ENCODE results near the gene FRG2C.
"Not testable (repeated sequence)": the region's sequence is repeated elsewhere in the genome, so short reads cannot be mapped to it uniquely, and the experiment has no call there.

FRG2C gene

DNA sequence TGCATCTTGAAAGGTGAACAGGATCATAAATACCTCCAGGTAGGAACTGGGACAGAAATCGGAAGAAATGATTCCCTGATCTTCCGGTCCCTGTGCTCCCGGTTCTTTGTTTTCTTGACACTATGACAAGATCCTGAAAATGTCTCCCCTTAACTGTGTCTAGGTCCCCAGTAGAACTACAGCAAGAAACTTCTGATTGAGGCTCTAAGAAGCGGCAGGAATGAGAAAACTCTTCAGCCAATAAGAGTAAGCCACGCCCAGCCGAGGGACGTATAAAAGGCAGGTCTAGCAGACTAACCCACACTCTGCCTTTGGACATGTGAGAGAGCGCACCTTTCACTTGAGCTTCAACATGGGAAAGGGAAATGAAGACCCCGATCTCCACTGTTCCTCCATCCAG, at the start of gene FRG2C:
Gene FRG2C, plus strand, starts transcription at position 301 of the 400 bp plus-strand sequence. Its CDS starts 52 bp downstream, at position 353.
- not testable (repeated sequence) for DNase-seq

DNA sequence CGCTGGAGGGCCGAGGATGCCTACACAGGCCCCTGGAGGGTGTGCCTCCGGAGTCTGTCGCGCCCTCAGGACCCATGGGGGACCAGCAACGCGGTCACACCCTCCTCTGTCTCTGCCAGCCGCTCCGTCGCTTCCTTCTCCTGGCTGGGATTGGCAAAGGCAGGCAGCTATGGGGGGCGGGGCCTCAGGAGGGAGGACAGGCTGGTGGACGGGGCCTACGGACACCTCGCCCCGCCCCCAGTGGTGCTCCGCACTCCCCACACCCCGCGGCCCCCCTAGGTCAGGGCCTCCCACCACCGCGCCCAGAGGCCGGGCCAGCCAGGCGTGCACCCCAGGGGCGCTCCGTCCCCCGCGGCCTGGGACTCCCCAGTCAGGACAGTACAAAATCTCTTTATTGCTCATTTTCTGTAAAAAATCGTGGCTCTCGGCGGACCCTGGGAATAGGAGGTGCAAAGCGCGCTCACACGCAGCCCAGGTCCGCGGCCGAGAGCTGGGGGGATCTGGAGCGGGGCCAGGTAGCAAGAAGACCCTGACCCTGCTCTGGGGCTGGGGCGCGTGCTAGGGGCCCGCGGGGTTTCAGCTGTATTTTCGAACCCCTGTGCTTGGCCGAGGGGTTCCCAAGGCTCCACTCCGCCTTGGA, 45.3 kb upstream of the FRG2C start:
- DNase-seq: not testable (repeated sequence)

DNA sequence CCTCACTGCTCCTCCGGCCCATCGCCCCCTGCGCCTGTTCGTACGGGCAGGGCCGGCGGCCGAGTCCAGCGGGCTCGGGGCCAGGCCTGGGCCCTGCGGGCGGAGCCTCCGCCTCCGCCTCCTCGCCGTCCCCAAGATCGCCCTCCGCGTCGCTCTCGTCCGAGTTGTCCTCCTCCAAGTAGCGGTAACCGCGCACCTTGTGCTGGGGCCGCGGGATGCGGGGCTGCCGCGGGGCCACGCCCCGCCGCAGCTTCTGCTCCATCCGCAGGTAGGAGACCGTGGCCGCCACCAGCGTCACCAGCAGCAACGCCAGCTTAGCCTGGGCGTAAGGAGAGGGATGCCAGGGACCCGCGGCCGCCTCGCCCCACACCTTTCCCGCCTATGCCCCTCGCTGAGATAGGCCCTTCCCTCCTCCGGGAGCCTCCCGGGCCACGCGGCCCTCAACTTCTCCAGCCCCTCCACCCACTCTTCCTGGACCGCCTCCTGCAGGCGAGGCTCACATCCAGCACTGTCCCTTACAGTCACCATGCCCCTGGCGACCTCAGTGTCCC, 44.6 kb upstream of the FRG2C start:
- not testable (repeated sequence) for DNase-seq

DNA sequence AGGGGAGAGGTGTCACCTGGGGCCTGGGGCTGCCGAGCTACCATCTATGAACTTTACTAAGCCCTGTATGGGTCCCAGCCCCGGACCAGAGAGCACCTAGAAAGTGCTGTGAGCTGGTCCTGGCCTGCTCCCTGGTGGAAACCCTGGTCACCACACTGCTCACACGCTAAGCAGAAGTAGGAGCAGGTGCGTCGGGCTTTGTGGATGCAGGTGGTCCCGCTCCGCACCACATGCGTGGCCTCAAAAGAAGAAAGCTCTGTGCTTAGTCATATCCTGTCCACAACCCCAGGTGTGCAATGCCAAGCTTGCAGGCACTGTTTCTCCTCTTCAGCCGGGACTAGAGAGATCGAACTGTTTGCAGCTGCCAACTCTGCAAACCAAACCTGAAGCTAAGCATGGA, 42.4 kb upstream of the FRG2C start:
- not testable (repeated sequence) for DNase-seq

DNA sequence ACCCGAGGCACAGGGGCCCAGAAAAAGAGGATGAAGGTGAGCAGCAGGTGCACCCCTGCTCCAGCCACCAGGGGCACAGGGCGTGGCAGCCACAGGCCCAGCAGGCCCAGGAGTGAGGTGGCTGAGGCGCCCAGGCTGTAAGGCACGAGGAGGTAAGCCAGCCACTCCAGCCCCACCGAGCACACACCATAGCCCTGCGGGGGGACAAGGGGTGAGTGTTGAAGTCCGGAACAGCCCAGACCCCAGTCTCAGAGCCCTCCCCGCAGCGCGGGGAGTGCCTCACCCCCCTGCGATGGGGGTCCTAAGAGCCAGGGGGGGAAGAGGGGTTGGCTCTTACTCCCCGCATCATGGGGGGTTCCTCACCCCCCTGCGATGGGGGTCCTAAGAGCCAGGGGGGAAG, 40.5 kb upstream of the FRG2C start:
- DNase-seq: not testable (repeated sequence)

DNA sequence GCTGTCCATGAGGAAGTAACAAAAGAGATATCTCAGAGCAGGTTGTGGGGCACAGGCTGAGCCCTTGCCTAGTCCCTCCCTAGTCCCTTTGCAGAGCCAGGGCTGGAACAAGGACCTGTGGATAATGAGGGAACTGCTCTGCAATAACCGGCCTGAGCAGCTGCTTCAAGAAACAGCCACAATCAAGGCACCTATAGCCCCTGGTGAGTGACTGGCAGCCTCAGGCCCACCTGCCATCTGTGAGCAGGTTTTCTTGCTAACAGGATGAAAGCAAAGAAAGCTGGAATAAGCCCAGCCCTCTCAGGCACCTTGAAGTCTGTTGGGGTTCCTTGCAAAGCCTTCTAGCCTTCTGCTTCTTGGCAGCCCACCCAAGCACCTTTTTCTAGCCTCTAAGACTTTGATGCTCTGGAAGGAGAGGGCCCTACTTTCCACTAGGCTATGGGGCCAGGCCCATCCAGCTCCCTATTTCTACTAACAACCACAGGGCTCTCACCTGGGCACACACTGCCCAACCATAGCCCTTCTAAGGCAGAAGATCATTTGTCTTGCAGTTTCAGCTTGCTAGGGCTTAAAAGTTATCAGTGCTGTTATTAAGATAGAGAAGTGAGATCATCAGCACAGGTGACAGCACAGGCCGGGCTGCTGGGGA, 33.1 kb upstream of the FRG2C start:
- DNase-seq: not testable (repeated sequence)

DNA sequence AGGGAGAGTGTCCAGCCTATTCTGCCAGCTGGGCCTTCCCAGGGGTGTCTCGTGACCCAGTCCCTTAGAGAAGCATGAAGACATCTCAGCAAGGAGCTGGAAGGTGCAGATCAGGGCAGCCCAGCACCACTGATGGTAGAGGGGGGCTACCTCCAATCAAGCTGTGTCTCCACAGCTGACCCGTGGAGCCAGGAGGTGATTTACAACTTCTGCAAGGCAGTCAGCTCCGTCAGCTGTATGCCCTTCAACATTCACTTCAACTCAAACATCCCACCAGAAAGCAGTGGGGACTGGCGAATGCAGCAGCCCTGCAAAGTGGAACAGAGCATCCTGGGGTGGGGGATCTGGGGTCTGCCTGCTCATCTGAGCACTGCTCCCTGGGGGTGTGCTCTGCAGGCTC, 32.6 kb upstream of the FRG2C start:
- no peak for DNase-seq

DNA sequence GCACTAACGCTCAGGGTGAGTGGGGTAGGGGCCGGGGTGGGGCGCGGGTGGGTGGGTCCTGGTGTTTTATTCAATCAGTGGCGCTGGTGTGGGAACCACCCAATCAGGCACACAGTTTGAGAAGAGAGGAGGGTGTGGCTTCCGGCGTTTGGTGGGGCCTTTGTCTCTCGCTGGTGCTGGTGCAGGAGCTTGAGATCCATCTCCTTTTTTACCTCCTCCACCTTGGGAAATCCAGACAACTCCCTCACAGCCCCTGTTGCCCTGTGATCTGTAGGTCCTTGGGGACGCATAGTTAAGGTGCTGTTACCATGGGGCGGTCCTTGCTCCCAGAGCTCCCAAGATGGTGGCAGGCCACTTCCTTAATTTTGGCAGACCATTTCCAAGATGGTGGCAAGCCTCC, 25.2 kb upstream of the FRG2C start:
- DNase-seq: not testable (repeated sequence)

DNA sequence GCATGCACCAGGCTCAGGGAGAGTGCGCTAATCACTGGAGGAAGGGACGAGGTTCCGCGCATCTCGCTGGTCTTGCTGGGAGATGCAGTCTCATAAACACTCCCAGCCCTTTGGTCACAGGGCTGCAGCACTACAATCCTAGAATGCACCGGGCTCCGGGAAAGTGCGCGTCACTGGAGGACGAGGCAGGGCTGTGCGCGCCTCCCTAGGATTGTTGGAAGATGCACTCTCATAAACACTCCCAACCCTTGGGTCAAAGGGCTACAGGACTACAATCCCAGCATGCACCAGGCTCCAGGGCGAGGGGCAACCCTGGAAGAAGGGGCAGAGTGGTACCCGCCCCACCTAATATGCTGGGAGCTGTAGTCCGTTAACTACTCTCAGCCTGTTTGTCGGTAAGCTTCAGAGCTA, 23.0 kb upstream of the FRG2C start:
- not testable (repeated sequence) for DNase-seq

DNA sequence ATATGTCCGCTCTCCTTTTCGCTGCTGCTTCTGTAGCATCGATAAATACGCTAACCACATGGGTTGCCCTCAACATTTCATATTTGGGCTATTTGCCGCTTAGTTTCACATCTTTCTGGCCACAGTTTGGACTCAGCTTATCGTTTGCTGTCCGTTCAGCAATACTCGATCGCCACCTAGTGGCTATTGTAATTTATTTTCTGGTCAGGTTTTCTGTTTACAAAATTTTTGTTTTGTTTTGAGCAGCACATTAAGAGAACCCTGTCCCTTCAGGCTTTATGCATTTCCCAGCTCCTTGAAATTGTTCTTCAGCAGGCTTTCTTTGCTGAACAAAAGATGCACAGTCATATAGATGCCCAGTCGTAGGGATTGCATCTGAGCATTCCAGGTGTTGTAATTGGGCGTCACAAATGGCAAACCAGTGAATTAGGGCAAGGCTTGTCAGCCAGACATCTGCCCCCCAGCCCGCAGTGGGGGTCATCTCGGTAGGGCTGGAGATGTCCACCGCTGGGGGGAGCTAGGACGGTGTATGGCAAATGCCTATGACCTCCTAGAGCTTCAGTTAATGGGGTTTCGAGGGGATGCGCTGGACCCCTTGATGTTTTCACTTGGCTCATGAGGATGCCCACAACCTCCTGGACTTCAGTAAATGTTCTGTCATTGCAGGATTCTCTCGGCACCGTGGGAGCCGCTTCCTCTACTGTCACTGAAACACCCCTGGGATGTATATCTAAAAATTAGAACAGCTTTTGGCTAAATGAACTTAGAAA, 20.9 kb upstream of the FRG2C start:
- DNase-seq: not testable (repeated sequence)

DNA sequence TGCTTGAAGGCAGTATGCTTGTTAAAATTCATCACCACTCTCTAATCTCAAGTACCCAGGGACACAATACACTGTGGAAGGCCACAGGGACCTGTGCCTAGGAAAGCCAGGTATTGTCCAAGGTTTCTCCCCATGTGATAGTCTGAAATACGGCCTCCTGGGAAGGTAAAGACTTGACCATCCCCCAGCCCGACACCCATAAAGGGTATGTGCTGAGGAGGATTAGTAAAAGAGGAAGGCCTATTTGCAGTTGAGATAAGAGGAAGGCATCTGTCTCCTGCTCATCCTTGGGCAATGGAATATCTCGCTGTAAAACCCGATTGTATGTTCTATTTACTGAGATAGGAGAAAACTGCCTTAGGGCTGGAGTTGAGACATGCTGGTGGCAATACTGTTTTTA, 18.6 kb upstream of the FRG2C start:
- DNase-seq: not testable (repeated sequence)

DNA sequence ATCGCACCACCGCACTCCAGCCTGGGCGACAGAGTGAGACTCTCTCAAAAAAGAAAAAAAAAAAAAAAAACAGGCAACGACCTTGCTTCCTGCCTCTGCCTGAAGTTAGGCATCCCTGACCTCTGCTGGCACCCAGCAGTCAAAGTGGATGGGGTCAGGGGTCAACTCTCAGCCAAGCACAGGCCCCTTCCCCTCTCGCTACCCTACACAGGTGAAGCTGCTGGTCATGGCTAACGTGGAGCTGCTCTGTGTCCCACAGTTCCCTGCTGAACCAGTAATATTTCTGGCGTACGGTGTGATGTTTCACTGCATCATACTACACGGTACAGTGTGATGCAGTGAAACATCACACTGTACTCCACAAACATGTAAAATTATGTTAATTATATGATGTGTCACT, 13.9 kb upstream of the FRG2C start:
- no peak for DNase-seq

DNA sequence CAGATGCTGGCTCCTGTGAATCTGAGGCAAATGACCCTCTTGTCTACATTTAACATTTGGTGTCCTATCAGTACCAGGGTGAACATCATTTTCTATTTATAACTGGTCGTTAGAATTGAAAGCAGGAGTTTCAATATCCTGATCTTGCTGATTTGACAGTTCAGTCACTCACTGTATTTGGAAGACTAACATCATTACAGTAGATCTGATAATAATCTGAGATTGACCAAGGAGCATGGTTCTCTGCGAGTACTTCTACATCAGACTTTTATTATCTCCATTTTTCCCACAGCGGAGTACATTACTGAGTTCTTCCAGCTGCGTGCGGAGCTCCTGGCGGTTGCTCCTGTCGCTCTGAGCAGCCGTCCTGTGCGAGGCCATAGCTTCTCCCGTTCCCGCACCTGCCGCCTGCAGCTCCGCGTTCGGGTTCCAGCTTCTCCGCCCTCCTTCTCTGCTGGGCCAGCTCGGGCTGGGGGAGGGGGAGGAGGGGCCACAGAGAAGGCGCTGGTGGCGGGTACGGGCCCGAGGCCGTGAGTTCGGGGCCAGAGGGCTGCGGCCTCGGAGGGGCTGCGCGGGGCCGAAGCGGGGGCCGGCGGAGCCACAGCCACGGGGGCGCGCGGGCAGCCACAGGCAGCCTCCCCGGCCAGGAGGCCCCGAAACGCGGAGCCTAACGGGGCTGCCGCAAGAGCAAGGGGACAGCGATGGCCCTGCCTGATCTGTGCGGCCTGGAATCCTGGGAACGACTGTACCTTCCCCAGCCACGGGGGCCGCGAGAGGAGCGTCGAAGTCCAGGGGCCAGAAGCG, 8.8 kb upstream of the FRG2C start:
- DNase-seq: not testable (repeated sequence)

DNA sequence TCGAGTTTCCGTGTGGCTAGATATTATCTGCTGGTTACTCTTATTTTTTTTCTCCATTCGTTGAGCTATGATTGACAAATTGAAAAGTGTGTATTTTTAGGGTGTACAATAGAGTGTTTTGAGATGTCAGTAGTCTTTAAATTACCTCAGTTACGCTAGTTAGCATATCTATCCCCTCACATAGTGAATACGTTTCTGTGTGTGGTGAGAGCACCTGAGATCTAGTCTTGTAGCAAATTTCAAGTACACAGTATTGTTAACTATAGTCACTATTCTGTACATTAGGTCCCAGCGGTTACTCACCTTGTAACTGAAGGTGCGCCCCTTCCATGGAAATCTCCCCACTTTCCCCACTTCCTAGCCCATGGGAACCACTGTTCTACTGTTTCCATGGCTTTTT, 8.2 kb upstream of the FRG2C start:
- DNase-seq: not testable (repeated sequence)

DNA sequence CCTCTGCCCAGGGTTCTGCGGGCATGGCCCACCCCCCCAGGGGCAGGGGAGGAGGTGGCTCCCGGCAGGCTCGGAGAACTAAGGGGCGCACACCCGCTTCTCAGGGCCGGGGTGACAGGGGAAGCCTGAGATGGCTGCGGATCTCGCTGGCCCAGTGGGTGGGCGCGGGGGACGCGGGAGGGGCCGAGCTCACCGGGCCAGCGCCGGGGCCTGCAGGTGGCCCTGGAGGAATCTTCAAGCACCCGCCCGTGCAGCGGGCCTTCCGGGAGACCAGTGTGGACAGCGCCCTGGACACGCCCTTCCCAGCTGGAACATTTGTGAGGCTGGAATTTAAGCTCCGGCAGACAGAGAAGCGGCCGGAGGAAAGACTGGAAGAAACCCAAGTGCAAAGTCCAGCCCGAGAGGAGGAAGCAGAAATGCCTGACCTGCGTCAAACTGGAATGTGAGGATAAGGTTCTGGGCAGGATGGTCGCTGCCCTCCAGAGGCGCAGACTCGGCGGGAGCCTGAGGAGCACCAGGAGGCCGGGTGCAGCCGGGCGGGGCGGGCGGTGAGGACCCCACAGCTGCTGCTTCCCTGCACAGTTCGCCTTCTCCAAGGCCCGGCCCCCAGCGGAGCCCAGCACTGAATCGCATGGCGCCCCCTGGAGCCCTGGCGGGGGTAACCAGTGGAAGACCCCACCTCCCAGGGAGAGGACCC, 5.6 kb upstream of the FRG2C start:
- DNase-seq: not testable (repeated sequence)

DNA sequence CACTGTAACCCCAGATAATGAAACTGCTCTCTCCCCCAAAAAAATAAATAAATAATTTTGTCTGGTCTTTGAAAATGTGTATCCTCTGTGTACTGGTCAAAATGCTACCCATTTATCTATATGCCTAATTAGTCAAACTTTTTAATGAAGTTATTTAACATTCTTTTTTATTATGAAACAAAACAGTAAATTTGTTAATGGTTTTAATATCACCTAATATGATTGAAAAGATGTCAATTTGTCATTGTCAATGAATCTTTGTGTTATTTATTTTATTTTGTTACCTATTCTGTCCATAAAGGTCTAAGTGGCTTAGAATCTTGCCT, 5.1 kb upstream of the FRG2C start:
- DNase-seq: not testable (repeated sequence)

DNA sequence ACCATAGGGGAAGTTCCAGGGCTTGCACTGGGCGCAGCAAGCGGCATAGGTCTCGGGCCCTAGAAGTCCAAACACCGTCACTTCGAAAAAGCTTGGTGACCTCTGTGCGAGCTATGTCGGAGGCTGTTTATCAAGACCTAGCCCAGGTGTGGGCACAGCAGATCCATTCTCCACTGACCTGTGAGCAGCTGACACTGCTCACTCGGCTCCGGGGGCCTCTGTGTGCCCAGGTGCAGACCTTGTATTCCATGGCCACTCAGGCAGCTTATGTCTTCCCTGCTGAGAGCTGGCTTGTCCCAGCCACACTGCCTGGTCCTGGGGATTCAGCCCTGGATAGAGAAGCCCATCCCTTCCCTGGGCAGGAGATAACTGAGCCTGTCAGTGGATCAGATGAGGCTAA, 1.5 kb downstream of the FRG2C start:
- not testable (repeated sequence) for DNase-seq

DNA sequence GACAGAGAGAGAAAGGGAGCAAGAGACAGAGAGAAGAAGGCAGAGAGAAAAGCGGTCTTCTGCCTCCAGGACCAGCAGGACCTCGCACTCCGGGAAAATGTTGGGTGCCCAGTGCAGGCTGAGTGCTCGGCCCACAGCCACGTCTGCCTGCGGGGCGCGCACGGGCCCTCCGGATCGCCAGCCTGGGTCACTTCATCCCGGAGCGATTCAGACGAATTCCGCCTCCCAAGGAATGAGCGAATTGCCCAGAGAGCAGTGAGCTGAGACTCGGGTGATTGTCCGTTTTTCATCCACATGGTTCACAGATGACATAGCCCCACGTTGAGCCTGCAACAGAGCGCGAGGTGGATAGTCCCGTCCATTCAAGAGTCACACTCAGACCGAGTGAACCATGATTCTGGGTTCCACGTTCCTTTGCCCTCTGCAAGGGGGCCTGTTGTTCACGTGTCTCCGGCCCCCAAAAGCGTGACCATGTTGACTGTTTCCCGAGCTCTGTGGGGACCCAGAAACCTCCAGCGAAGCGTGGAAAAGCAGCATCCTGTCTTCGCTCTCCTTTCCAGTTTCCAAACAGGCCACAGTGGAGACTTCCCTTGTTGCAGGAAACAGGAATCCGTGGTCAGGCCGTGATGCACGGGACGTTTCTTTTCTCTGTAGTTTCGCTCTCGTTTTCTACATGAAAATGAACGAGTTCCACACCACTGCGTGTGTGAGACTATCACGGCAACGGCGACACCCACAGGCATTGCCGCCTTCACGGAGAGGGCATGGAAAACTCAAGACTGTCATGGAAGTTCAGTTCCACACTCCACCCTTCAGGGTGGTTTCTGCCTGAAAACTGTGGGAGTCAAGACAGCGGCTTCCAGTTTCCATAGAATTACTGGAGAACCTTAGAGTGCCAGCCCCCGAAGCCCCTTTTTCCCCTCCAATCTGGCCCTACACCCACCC, 3.9 kb downstream of the FRG2C start:
- DNase-seq: not testable (repeated sequence)

DNA sequence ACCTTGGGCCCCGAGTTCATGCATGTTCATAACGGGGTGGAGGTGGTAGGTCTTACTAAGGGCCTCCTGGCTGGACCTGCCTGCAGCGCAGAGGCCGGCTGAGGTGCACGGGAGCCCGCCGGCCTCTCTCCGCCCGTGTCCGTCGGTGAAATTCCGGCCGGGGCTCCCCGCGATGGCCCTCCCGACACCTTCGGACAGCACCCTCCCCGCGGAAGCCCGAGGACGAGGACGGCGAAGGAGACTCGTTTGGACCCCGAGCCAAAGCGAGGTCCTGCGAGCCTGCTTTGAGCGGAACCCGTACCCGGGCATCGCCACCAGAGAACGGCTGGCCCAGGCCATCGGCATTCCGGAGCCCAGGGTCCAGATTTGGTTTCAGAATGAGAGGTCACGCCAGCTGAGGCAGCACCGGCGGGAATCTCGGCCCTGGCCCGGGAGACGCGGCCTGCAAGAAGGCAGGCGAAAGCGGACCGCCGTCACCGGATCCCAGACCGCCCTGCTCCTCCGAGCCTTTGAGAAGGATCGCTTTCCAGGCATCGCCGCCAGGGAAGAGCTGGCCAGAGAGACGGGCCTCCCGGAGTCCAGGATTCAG, 4.7 kb downstream of the FRG2C start:
- not testable (repeated sequence) for DNase-seq
